GM12872 (cell line): ENCODE measurements around the gene AR.

Experiments
- CTCF ChIP-seq: IDR thresholded peaks from 3 replicates; pipeline ENCODE4 v1.5.1; 2011; ENCODE audit warnings: low read depth, mild to moderate bottlenecking, low read length, moderate library complexity; ENCODE audit not compliant: insufficient read depth

AR gene

GRCh38 chrX:67574696-67575095 is 30.9 kb downstream of the AR start:
- no peak for TF ChIP-seq CTCF

GRCh38 chrX:67582436-67582835 is 38.6 kb downstream of the AR start:
- no peak for TF ChIP-seq CTCF

- TF ChIP-seq CTCF = no peak
Measured at GRCh38 chrX:67583171-67583570, 39.4 kb downstream of the AR start.

GRCh38 chrX:67585401-67585800 is 41.6 kb downstream of the AR start:
- no peak for TF ChIP-seq CTCF

GRCh38 chrX:67587946-67588624 is 44.3 kb downstream of the AR start:
- no peak for TF ChIP-seq CTCF

GRCh38 chrX:67596839-67597790 is 53.3 kb downstream of the AR start:
- TF ChIP-seq CTCF = no peak

- no peak for TF ChIP-seq CTCF
Measured at GRCh38 chrX:67599532-67599931, 55.7 kb downstream of the AR start.
